GM23338 (cell line): ENCODE data around the gene ERICH3. TPM values are rescaled to one million over a fixed set of nuclear protein-coding genes. Genes with fewer than 3 reads are reported as not detected.

Experiments
- ATAC-seq: fragments of 200-7000 bp; cut with Tn5 transposase; 3 replicates; pipeline ENCODE4 v1.9.1; 2020
- DNase-seq: peaks from one replicate; pipeline ENCODE4 v3.0.0-alpha.2; 2015; ENCODE audit warnings: low spot score
- H2AFZ ChIP-seq: fragments of 200-600 bp; sonication (generic); 2 replicates; pipeline ENCODE4 v1.8.0; 2016; ENCODE audit warnings: antibody characterized with exemption, mild to moderate bottlenecking, moderate library complexity
- H3F3A ChIP-seq: fragments of 200-600 bp; sonication (generic); replicated peaks from 2 replicates; pipeline ENCODE4 v1.8.0; 2017; ENCODE audit warnings: antibody characterized with exemption, mixed run types, low read depth
- H3K27ac ChIP-seq: fragments of 200-600 bp; sonication (generic); 2 replicates; pipeline ENCODE4 v1.6.1; 2016; ENCODE audit warnings: low read depth
- H3K27me3 ChIP-seq: fragments of 200-600 bp; sonication (generic); 2 replicates; pipeline ENCODE4 v1.8.0; 2016; ENCODE audit warnings: mild to moderate bottlenecking, mixed run types, moderate library complexity; ENCODE audit not compliant: insufficient read depth
- H3K36me3 ChIP-seq: fragments of 200-600 bp; sonication (generic); 2 replicates; pipeline ENCODE4 v1.8.0; 2016; ENCODE audit warnings: mild to moderate bottlenecking; ENCODE audit not compliant: insufficient read depth
- H3K4me1 ChIP-seq: fragments of 200-600 bp; sonication (generic); 2 replicates; pipeline ENCODE4 v1.8.0; 2016; ENCODE audit warnings: mild to moderate bottlenecking, moderate library complexity; ENCODE audit not compliant: insufficient read depth
- H3K4me2 ChIP-seq: fragments of 200-600 bp; sonication (generic); 2 replicates; pipeline ENCODE4 v1.7.1; 2017; ENCODE audit warnings: mixed run types
- H3K4me3 ChIP-seq: fragments of 200-600 bp; sonication (generic); 2 replicates; pipeline ENCODE4 v1.6.1; 2016; ENCODE audit warnings: mixed run types
- H3K79me2 ChIP-seq: fragments of 200-600 bp; sonication (generic); replicated peaks from 2 replicates; pipeline ENCODE4 v1.8.0; 2017; ENCODE audit warnings: mild to moderate bottlenecking; ENCODE audit not compliant: insufficient read depth
- H3K9me2 ChIP-seq: fragments of 200-600 bp; sonication (generic); 2 replicates; pipeline ENCODE4 v1.8.0; 2017; ENCODE audit not compliant: insufficient read depth
- H4K20me1 ChIP-seq: fragments of 200-600 bp; sonication (generic); replicated peaks from 2 replicates; pipeline ENCODE4 v1.8.0; 2017; ENCODE audit warnings: mild to moderate bottlenecking; ENCODE audit not compliant: insufficient read depth
- H3K27ac Mint-ChIP-seq: 2 replicates; pipeline ENCODE4 v1.8.0; 2020; ENCODE audit warnings: inconsistent platforms, mild to moderate bottlenecking, moderate library complexity, mixed read lengths
- H3K27me3 Mint-ChIP-seq: 3 replicates; pipeline ENCODE4 v1.8.0; 2022; ENCODE audit warnings: low read depth, mild to moderate bottlenecking, moderate library complexity, mixed read lengths, inconsistent platforms; ENCODE audit not compliant: insufficient read depth, poor library complexity
- H3K36me3 Mint-ChIP-seq: 3 replicates; pipeline ENCODE4 v1.8.0; 2021; ENCODE audit warnings: low read depth, mild to moderate bottlenecking, inconsistent platforms, moderate library complexity, mixed read lengths
- H3K4me1 Mint-ChIP-seq: 3 replicates; pipeline ENCODE4 v1.8.0; 2020; ENCODE audit warnings: mild to moderate bottlenecking, inconsistent platforms, mixed read lengths
- H3K4me3 Mint-ChIP-seq: 3 replicates; pipeline ENCODE4 v1.8.0; 2021; ENCODE audit warnings: moderate library complexity, mild to moderate bottlenecking, inconsistent platforms, mixed read lengths
- H3K9me3 Mint-ChIP-seq: 3 replicates; pipeline ENCODE4 v1.8.0; 2020; ENCODE audit warnings: moderate library complexity, mild to moderate bottlenecking, inconsistent platforms, mixed read lengths
- CTCF ChIP-seq, 2 experiments: fragments of 200-600 bp in 1 of 2; sonication (generic) in 1 of 2; conservative IDR thresholded peaks; 2 replicates each; pipeline versions ENCODE4 v1.5.1 to v1.6.1; 2016 to 2017; ENCODE audit warnings: antibody characterized with exemption in 2 of 2, low read depth in 2 of 2, mild to moderate bottlenecking in 2 of 2, moderate library complexity in 1 of 2
- EZH2phosphoT487 ChIP-seq: fragments of 200-600 bp; sonication (generic); IDR thresholded peaks from one replicate; pipeline ENCODE4 v1.8.1; 2018; ENCODE audit warnings: antibody characterized with exemption; ENCODE audit not compliant: unreplicated experiment
- REST ChIP-seq: IDR thresholded peaks from one replicate; pipeline ENCODE4 v1.6.1; 2018; ENCODE audit warnings: antibody characterized with exemption; ENCODE audit not compliant: unreplicated experiment
- ZNF114 ChIP-seq: fragments of 250-450 bp; sonication (Bioruptor Pico); IDR thresholded peaks from 2 replicates; pipeline ENCODE4 v1.5.0; 2020; ENCODE audit warnings: mild to moderate bottlenecking, moderate library complexity
- ZNF331 ChIP-seq: fragments of 250-450 bp; sonication (Bioruptor Pico); IDR thresholded peaks from 2 replicates; pipeline ENCODE4 v1.5.0; 2020; ENCODE audit warnings: low read depth, mild to moderate bottlenecking, moderate library complexity
- ZNF462 ChIP-seq: fragments of 250-450 bp; sonication (Bioruptor Pico); IDR thresholded peaks from 2 replicates; pipeline ENCODE4 v1.5.0; 2020; ENCODE audit warnings: mild to moderate bottlenecking, moderate library complexity
- polyA plus RNA-seq: library from polyadenylated mRNA; unstranded; fragments of >200 nt; fragmentation: Nextera tagmentation; extraction: Ambion mirVana; gene quantifications from 2 replicates; pipeline ENCODE4 v1.2.1, GENCODE V29; 2016
- total RNA-seq: library from RNA; depleted of rRNA; stranded (reverse); fragments of >200 nt; shearing (Covaris generic); gene quantifications from 2 replicates; pipeline ENCODE4 v1.2.3, GENCODE V29; 2014

The ERICH3 gene
- total and polyA plus RNA-seq, 2 experiments from 2014 or later: not detected

- no peaks in the 10 kb centered on the region for H3K4me1 ChIP-seq
- no peaks in the 10 kb centered on the region for H3K4me1 Mint-ChIP-seq
- no peaks in the 10 kb centered on the region for H3K36me3 Mint-ChIP-seq
- no peak overlapping the region for H3K27ac Mint-ChIP-seq
- H2AFZ ChIP-seq: no peak overlapping the region; the same call in 1 of the 2 replicates
- DNase-seq (no peak), ATAC-seq (no peak)
- H3K4me3 ChIP-seq: no peak overlapping the region
- no peaks in the 10 kb centered on the region for H3K36me3 ChIP-seq
- no peaks in the 10 kb centered on the region for H4K20me1 ChIP-seq
- H3K27me3 ChIP-seq: no peaks in the 10 kb centered on the region
- no peaks in the 10 kb centered on the region for H3K79me2 ChIP-seq
- H3K4me3 Mint-ChIP-seq: no peak overlapping the region
- H3K27ac ChIP-seq: no peak overlapping the region
- TF ChIP-seq CTCF (conservative IDR thresholded peaks at IDR 0.05; ENCODE audit: low read depth in 2 of 2) (peak in 1 of 2 experiments; percentile 31; a peak in 2 of 4 replicates), EZH2phosphoT487 (no peak)
- no peaks in the 10 kb centered on the region for H3K9me3 Mint-ChIP-seq
- H3F3A ChIP-seq: no peaks in the 10 kb centered on the region
- H3K9me2 ChIP-seq: no peaks in the 10 kb centered on the region
- H3K4me2 ChIP-seq: no peak overlapping the region
- H3K27me3 Mint-ChIP-seq: peaks cover 2% of the 10 kb centered on the region
Measured at GRCh38 chr1:74549932-74550331, 123.7 kb downstream of the ERICH3 start.

- H3K27me3 Mint-ChIP-seq: peaks cover 2% of the 10 kb centered on the region
- H2AFZ ChIP-seq: peak overlapping the region; percentile 9; the same call in 1 of the 2 replicates
- H3K4me1 Mint-ChIP-seq: no peaks in the 10 kb centered on the region
- DNase-seq (no peak), ATAC-seq (no peak)
- no peaks in the 10 kb centered on the region for H3K36me3 Mint-ChIP-seq
- H3K79me2 ChIP-seq: no peaks in the 10 kb centered on the region
- H3K4me2 ChIP-seq: no peak overlapping the region
- H3K27ac Mint-ChIP-seq: no peak overlapping the region
- no peak overlapping the region for H3K4me3 Mint-ChIP-seq
- no peaks in the 10 kb centered on the region for H3K27me3 ChIP-seq
- no peak overlapping the region for H3K4me3 ChIP-seq
- no peaks in the 10 kb centered on the region for H3K36me3 ChIP-seq
- H3K9me2 ChIP-seq: no peaks in the 10 kb centered on the region
- no peaks in the 10 kb centered on the region for H3K9me3 Mint-ChIP-seq
- no peak overlapping the region for H3K27ac ChIP-seq
- H3F3A ChIP-seq: no peaks in the 10 kb centered on the region
- H4K20me1 ChIP-seq: no peaks in the 10 kb centered on the region
- no peaks in the 10 kb centered on the region for H3K4me1 ChIP-seq
- TF ChIP-seq ZNF462 (no peak), ZNF114 (CRISPR knock-in tag) (no peak), CTCF (conservative IDR thresholded peaks at IDR 0.05; ENCODE audit: low read depth in 2 of 2) (no peak), REST (no peak), ZNF331 (CRISPR knock-in tag) (no peak)
Measured at GRCh38 chr1:74548961-74549750, 124.4 kb downstream of the ERICH3 start.
